ENCODE data around the gene TENM4. TPM values are rescaled to one million over a fixed set of nuclear protein-coding genes. Genes with fewer than 3 reads are reported as not detected.

TENM4 gene
- total RNA-seq, 1 donor from 2014 or later = 50.7 TPM

DNA sequence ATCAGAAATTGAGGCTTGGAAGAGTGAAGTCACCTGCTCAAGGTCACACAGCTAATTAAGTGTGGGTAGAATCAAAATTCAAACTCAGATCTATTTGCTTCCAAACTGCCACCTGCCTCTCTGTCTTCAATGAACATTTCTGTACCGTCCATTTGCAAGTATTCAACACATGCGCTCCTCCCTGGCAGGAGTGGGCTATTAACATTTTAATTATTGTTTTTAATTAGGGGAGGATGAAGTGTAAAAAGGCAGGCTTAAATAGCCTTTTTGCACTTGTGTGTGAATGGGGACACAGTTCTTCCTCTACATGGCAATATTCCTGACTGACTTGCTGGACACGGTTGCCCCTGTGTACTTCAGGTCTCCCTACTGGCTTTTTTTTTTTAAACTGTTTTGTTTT lies 751.7 kb downstream of the TENM4 start:
- no peak for DNase-seq
- TF ChIP-seq, protein P1, sequence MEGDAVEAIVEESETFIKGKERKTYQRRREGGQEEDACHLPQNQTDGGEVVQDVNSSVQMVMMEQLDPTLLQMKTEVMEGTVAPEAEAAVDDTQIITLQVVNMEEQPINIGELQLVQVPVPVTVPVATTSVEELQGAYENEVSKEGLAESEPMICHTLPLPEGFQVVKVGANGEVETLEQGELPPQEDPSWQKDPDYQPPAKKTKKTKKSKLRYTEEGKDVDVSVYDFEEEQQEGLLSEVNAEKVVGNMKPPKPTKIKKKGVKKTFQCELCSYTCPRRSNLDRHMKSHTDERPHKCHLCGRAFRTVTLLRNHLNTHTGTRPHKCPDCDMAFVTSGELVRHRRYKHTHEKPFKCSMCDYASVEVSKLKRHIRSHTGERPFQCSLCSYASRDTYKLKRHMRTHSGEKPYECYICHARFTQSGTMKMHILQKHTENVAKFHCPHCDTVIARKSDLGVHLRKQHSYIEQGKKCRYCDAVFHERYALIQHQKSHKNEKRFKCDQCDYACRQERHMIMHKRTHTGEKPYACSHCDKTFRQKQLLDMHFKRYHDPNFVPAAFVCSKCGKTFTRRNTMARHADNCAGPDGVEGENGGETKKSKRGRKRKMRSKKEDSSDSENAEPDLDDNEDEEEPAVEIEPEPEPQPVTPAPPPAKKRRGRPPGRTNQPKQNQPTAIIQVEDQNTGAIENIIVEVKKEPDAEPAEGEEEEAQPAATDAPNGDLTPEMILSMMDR (IDR thresholded peaks at IDR 0.05; ENCODE audit: partially characterized antibody, unreplicated experiment) = no peak
- Mint-ChIP-seq H3K27me3 (ENCODE audit: unreplicated experiment) (peaks cover 3% of the 10 kb centered on the region), H3K4me1 (ENCODE audit: low read depth, unreplicated experiment) (peaks cover 3% of the 10 kb centered on the region), H3K27ac (ENCODE audit: unreplicated experiment) (no peak overlapping the region), H3K9me3 (ENCODE audit: unreplicated experiment) (no peaks in the 10 kb centered on the region), H3K36me3 (ENCODE audit: unreplicated experiment) (no peaks in the 10 kb centered on the region), H3K4me3 (ENCODE audit: unreplicated experiment) (no peak overlapping the region)

GRCh38 chr11:78688460-78688859 lies 752.4 kb downstream of the TENM4 start:
- no peak overlapping the region for H3K27ac Mint-ChIP-seq (ENCODE audit: unreplicated experiment)
- TF ChIP-seq, protein P1 (IDR thresholded peaks at IDR 0.05; ENCODE audit: partially characterized antibody, unreplicated experiment) = no peak
- H3K36me3 Mint-ChIP-seq (ENCODE audit: unreplicated experiment) = no peaks in the 10 kb centered on the region
- no peak for DNase-seq
- no peaks in the 10 kb centered on the region for H3K9me3 Mint-ChIP-seq (ENCODE audit: unreplicated experiment)
- H3K4me3 Mint-ChIP-seq (ENCODE audit: unreplicated experiment) = no peak overlapping the region
- H3K27me3 Mint-ChIP-seq (ENCODE audit: unreplicated experiment) = peaks cover 6% of the 10 kb centered on the region
- peaks cover 7% of the 10 kb centered on the region for H3K4me1 Mint-ChIP-seq (ENCODE audit: low read depth, unreplicated experiment)

DNA sequence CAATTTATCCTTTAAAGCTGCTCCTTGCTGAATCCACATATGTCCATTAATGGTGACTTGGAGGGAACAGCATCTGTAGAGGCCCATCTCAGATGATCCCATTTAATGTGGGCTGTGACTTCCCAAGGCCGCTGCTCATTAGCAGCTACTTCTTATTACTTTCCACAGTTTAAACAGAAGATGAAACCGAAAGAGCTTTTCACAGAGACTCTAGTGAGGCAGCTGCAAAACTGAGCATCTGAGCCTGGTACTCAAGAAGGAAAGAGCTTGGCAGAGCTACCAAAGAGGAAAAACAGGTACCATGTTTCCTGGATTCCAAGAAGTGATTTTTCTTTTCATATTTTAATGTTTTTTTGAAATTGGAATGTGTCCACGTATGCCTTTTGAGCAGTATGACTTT lies 755.7 kb downstream of the TENM4 start:
- no peaks in the 10 kb centered on the region for H3K36me3 Mint-ChIP-seq (ENCODE audit: unreplicated experiment)
- no peak for DNase-seq
- H3K4me3 Mint-ChIP-seq (ENCODE audit: unreplicated experiment) = no peak overlapping the region
- TF ChIP-seq, protein P1 (IDR thresholded peaks at IDR 0.05; ENCODE audit: partially characterized antibody, unreplicated experiment) = no peak
- H3K27me3 Mint-ChIP-seq (ENCODE audit: unreplicated experiment) = peaks cover 4% of the 10 kb centered on the region
- peak overlapping the region; percentile 14 for H3K27ac Mint-ChIP-seq (ENCODE audit: unreplicated experiment)
- H3K4me1 Mint-ChIP-seq (ENCODE audit: low read depth, unreplicated experiment) = peaks cover 5% of the 10 kb centered on the region
- no peaks in the 10 kb centered on the region for H3K9me3 Mint-ChIP-seq (ENCODE audit: unreplicated experiment)

GRCh38 chr11:78684377-78684776 lies 756.5 kb downstream of the TENM4 start:
- no peaks in the 10 kb centered on the region for H3K9me3 Mint-ChIP-seq (ENCODE audit: unreplicated experiment)
- DNase-seq = no peak
- H3K4me1 Mint-ChIP-seq (ENCODE audit: low read depth, unreplicated experiment) = peaks cover 5% of the 10 kb centered on the region
- H3K27ac Mint-ChIP-seq (ENCODE audit: unreplicated experiment) = no peak overlapping the region
- TF ChIP-seq, protein P1 (IDR thresholded peaks at IDR 0.05; ENCODE audit: partially characterized antibody, unreplicated experiment) = no peak
- H3K27me3 Mint-ChIP-seq (ENCODE audit: unreplicated experiment) = peaks cover 4% of the 10 kb centered on the region
- no peaks in the 10 kb centered on the region for H3K36me3 Mint-ChIP-seq (ENCODE audit: unreplicated experiment)
- no peak overlapping the region for H3K4me3 Mint-ChIP-seq (ENCODE audit: unreplicated experiment)

GRCh38 chr11:78683774-78684173 lies 757.1 kb downstream of the TENM4 start:
- Mint-ChIP-seq H3K9me3 (ENCODE audit: unreplicated experiment) (no peaks in the 10 kb centered on the region), H3K4me1 (ENCODE audit: low read depth, unreplicated experiment) (peaks cover 5% of the 10 kb centered on the region), H3K4me3 (ENCODE audit: unreplicated experiment) (peak overlapping the region; percentile 40), H3K27ac (ENCODE audit: unreplicated experiment) (no peak overlapping the region), H3K27me3 (ENCODE audit: unreplicated experiment) (peaks cover 4% of the 10 kb centered on the region), H3K36me3 (ENCODE audit: unreplicated experiment) (no peaks in the 10 kb centered on the region)
- DNase-seq = no peak
- TF ChIP-seq, protein P1 (IDR thresholded peaks at IDR 0.05; ENCODE audit: partially characterized antibody, unreplicated experiment) = no peak
